Fibroblast of lung (primary cell): Measurements from ENCODE around the gene FNDC3B. TPM values are rescaled to one million over a fixed set of nuclear protein-coding genes. Genes with fewer than 3 reads are reported as not detected.
A peak's percentile ranks its signal among the peaks of the same experiment; 100 is the strongest.

Experiments
- DNase-seq, 2 donors: peaks; one replicate each; pipeline versions ENCODE4 v3.0.0 to v3.0.0-alpha.2; 2010; ENCODE audit warnings: low read depth in 2 of 2
- H2AFZ ChIP-seq: 2 replicates; pipeline ENCODE4 v1.5.1; 2012; ENCODE audit warnings: low read length, control low read depth, inconsistent platforms
- H3K27ac ChIP-seq: 2 replicates; pipeline ENCODE4 v1.5.1; 2011; ENCODE audit warnings: low read length, control low read depth; ENCODE audit not compliant: insufficient read depth
- H3K27me3 ChIP-seq: 2 replicates; pipeline ENCODE4 v1.5.1; 2011; ENCODE audit warnings: mild to moderate bottlenecking, low read length; ENCODE audit not compliant: control insufficient read depth, insufficient read depth
- H3K36me3 ChIP-seq: 2 replicates; pipeline ENCODE4 v1.5.1; 2011; ENCODE audit warnings: low read length; ENCODE audit not compliant: control insufficient read depth, insufficient read depth
- H3K4me1 ChIP-seq: 2 replicates; pipeline ENCODE4 v1.5.1; 2011; ENCODE audit warnings: low read length; ENCODE audit not compliant: control insufficient read depth, insufficient read depth; ENCODE audit errors: extremely low read depth
- H3K4me2 ChIP-seq: 2 replicates; pipeline ENCODE4 v1.5.1; 2011; ENCODE audit warnings: low read length, control low read depth; ENCODE audit not compliant: insufficient read depth; ENCODE audit errors: extremely low read depth
- H3K4me3 ChIP-seq, 4 experiments: fragments of 200-600 bp in 1 of 4; sonication (generic) in 1 of 4; replicated peaks in 1 of 4; 2 replicates each; pipeline ENCODE4 v1.5.1; 2011 to 2016; ENCODE audit warnings: low read length in 4 of 4, low read depth in 3 of 4, mild to moderate bottlenecking in 3 of 4, control low read depth in 2 of 4, inconsistent platforms in 1 of 4, mixed read lengths in 1 of 4; ENCODE audit not compliant: insufficient read depth in 1 of 4; ENCODE audit errors: control extremely low read depth in 1 of 4
- H3K79me2 ChIP-seq: 2 replicates; pipeline ENCODE4 v1.5.1; 2012; ENCODE audit warnings: mild to moderate bottlenecking, low read length, inconsistent platforms; ENCODE audit not compliant: control insufficient read depth, insufficient read depth
- H3K9ac ChIP-seq: 2 replicates; pipeline ENCODE4 v1.5.1; 2011; ENCODE audit warnings: mild to moderate bottlenecking, low read length, control low read depth; ENCODE audit not compliant: insufficient read depth
- H3K9me3 ChIP-seq: 2 replicates; pipeline ENCODE4 v1.5.1; 2012; ENCODE audit warnings: low read depth, low read length; ENCODE audit not compliant: control insufficient read depth, insufficient read depth
- H4K20me1 ChIP-seq: 2 replicates; pipeline ENCODE4 v1.5.1; 2011; ENCODE audit warnings: low read length; ENCODE audit not compliant: control insufficient read depth, insufficient read depth; ENCODE audit errors: extremely low read depth
- EZH2 ChIP-seq: IDR thresholded peaks from 2 replicates; pipeline ENCODE4 v1.5.1; 2012; ENCODE audit warnings: low read length, control low read depth, mild to moderate bottlenecking; ENCODE audit errors: missing control alignments
- polyA plus RNA-seq, 2 donors: library from polyadenylated mRNA; depleted of rRNA in 1 of 2; stranded (reverse) in 1 of 2; unstranded in 1 of 2; fragments of >200 nt; gene quantifications; 2 replicates each; pipeline ENCODE4 v1.2.1, GENCODE V29; 2011 to 2012; ENCODE audit warnings: missing spikeins in 1 of 2
- total RNA-seq: library from RNA; depleted of rRNA; stranded (reverse); fragments of >200 nt; gene quantifications from 2 replicates; pipeline ENCODE4 v1.2.1, GENCODE V29; 2014
- TF ChIP-seq, protein P1 (sequence below), 2 donors: IDR thresholded peaks in 1 of 2; conservative IDR thresholded peaks in 1 of 2; 1 replicate in 1 of 2; 2 replicates in 1 of 2; pipeline ENCODE4 v1.5.1; 2011 to 2012; ENCODE audit warnings: low read length in 2 of 2, control low read depth in 1 of 2, inconsistent platforms in 1 of 2, low read depth in 1 of 2, mild to moderate bottlenecking in 1 of 2

FNDC3B gene
- total and polyA plus RNA-seq, 2 donors (not counting 1 experiment from before 2014, with no cell fraction given) = 26.1 to 76.8 TPM

- Histone ChIP-seq H2AFZ (no peak overlapping the region), H3K9me3 (no peaks in the 10 kb centered on the region), H3K79me2 (peaks cover 88% of the 10 kb centered on the region), H3K27ac (no peak overlapping the region), H3K4me3 (no peak overlapping the region), H3K27me3 (no peaks in the 10 kb centered on the region), H3K9ac (no peak overlapping the region), H3K4me1 (peaks cover 9% of the 10 kb centered on the region), H4K20me1 (peaks cover 4% of the 10 kb centered on the region), H3K36me3 (no peaks in the 10 kb centered on the region), H3K4me2 (no peak overlapping the region)
- no peak for DNase-seq
- TF ChIP-seq, protein P1, sequence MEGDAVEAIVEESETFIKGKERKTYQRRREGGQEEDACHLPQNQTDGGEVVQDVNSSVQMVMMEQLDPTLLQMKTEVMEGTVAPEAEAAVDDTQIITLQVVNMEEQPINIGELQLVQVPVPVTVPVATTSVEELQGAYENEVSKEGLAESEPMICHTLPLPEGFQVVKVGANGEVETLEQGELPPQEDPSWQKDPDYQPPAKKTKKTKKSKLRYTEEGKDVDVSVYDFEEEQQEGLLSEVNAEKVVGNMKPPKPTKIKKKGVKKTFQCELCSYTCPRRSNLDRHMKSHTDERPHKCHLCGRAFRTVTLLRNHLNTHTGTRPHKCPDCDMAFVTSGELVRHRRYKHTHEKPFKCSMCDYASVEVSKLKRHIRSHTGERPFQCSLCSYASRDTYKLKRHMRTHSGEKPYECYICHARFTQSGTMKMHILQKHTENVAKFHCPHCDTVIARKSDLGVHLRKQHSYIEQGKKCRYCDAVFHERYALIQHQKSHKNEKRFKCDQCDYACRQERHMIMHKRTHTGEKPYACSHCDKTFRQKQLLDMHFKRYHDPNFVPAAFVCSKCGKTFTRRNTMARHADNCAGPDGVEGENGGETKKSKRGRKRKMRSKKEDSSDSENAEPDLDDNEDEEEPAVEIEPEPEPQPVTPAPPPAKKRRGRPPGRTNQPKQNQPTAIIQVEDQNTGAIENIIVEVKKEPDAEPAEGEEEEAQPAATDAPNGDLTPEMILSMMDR (conservative IDR thresholded peaks at IDR 0.05 in 1 of 2, IDR thresholded peaks at IDR 0.05 in 1 of 2; ENCODE audit: low read depth in 1 of 2, low read length in 2 of 2) = no peak
- no peak for TF ChIP-seq EZH2
Measured at GRCh38 chr3:172043766-172044165, 4.4 kb downstream of the FNDC3B start.

DNA sequence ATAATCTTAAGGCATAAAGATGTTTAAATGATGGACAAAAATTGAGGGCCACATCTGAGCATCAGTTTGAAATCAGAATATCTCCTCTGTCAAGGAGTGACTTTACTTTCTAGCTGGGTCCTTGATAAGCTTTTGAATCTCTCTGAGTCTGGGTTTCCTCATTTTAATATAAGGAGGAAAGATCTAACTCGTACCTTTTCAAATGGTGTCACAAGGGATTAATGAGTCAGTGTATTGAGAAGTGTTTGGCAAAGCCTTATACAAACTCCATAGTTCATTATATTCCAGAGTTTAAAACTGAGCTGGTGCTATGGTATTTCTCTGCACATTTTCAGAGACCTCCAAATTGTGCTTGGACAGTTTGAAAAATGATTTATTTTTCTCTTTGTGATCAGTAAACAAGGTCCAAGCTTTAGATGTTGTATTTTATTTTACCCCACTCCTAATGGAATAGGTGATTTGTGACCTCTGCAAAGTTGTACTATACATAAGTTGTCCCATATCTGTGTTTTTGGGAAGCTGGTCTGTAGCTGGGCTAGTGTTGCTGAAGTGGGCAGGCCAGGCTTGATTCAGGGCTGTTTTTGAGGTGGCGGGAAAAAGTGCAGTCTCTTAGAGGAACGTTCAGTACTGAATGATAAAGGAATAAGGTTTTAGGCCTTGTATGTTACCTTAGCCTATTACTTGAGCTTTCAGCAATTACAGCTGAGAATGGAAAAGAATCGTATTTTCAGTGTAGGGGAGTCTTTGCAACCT lies 5.6 kb downstream of the FNDC3B start:
- no peak overlapping the region for H3K9ac ChIP-seq
- DNase-seq = no peak
- peaks cover 94% of the 10 kb centered on the region for H3K79me2 ChIP-seq
- H3K9me3 ChIP-seq = no peaks in the 10 kb centered on the region
- H3K27me3 ChIP-seq = no peaks in the 10 kb centered on the region
- peak overlapping the region; percentile 2 for H3K4me2 ChIP-seq
- no peak overlapping the region for H2AFZ ChIP-seq
- H3K4me1 ChIP-seq = peaks cover 6% of the 10 kb centered on the region
- H3K27ac ChIP-seq = no peak overlapping the region
- peaks cover 5% of the 10 kb centered on the region for H4K20me1 ChIP-seq
- no peaks in the 10 kb centered on the region for H3K36me3 ChIP-seq
- no peak for TF ChIP-seq EZH2
- TF ChIP-seq, protein P1 (conservative IDR thresholded peaks at IDR 0.05 in 1 of 2, IDR thresholded peaks at IDR 0.05 in 1 of 2; ENCODE audit: low read depth in 1 of 2, low read length in 2 of 2) = no peak
- H3K4me3 ChIP-seq = no peak overlapping the region

DNA sequence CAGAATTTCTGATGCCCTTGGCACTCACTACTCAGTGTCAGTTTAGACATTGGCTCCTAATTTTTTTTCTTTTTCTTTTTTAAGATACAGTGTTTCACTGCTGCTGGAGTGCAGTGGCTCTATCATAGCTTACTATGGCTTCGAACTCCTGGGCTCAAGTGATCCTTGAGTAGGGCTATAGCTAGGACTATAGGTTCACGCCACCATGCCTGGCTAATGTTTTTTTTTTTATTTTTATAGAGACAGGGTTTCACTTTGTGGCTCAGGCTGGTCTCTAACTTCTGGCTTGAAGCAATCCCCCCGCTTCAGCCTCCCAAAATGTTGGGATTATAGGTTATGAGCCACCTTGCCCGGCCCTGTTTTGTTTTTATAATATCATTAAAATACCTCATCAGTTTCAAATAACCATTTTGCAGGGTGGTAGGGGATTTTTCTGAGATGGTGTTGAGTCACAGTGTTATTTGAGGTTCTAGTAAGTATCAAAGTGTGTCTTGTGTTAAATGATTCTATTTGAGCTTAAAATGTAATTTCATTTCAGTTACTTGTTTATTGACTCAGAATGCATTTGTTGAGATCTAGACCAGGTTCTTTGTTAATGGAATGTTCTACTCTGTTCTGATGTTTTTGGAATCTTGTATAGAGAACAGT lies 7.0 kb downstream of the FNDC3B start:
- Histone ChIP-seq H4K20me1 (peaks cover 5% of the 10 kb centered on the region), H3K4me3 (no peak overlapping the region), H3K4me1 (peaks cover 6% of the 10 kb centered on the region), H2AFZ (no peak overlapping the region), H3K27ac (no peak overlapping the region), H3K4me2 (peak overlapping the region; percentile 32), H3K9ac (no peak overlapping the region), H3K9me3 (no peaks in the 10 kb centered on the region), H3K79me2 (peaks cover 97% of the 10 kb centered on the region), H3K27me3 (no peaks in the 10 kb centered on the region), H3K36me3 (peaks cover under 1% of the 10 kb centered on the region)
- TF ChIP-seq, protein P1 (conservative IDR thresholded peaks at IDR 0.05 in 1 of 2, IDR thresholded peaks at IDR 0.05 in 1 of 2; ENCODE audit: low read depth in 1 of 2, low read length in 2 of 2) = no peak
- no peak for TF ChIP-seq EZH2
- DNase-seq = peak in 1 of 2 donors; percentile 45
